ENCODE data around the gene PRICKLE4.

GRCh38 chr6:41796474-41796873 lies 15.9 kb downstream of the PRICKLE4 start:
- TF ChIP-seq, protein P1, sequence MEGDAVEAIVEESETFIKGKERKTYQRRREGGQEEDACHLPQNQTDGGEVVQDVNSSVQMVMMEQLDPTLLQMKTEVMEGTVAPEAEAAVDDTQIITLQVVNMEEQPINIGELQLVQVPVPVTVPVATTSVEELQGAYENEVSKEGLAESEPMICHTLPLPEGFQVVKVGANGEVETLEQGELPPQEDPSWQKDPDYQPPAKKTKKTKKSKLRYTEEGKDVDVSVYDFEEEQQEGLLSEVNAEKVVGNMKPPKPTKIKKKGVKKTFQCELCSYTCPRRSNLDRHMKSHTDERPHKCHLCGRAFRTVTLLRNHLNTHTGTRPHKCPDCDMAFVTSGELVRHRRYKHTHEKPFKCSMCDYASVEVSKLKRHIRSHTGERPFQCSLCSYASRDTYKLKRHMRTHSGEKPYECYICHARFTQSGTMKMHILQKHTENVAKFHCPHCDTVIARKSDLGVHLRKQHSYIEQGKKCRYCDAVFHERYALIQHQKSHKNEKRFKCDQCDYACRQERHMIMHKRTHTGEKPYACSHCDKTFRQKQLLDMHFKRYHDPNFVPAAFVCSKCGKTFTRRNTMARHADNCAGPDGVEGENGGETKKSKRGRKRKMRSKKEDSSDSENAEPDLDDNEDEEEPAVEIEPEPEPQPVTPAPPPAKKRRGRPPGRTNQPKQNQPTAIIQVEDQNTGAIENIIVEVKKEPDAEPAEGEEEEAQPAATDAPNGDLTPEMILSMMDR (IDR thresholded peaks at IDR 0.05; ENCODE audit: borderline replicate concordance, extremely low read depth, low read length, poor library complexity, severe bottlenecking), result no peak
- no peak for TF ChIP-seq EZH2 (IDR thresholded peaks at IDR 0.05; ENCODE audit: borderline replicate concordance, low read depth, low read length, severe bottlenecking)

All from DND-41 (cell line).